NT2/D1 (cell line): Measurements from ENCODE around the gene GADD45B.

Source experiments
- YY1 ChIP-seq: IDR thresholded peaks from 2 replicates; pipeline ENCODE4 v1.6.1; 2011; ENCODE audit not compliant: insufficient read length, insufficient read depth
- ZNF274 ChIP-seq: IDR thresholded peaks from 2 replicates; pipeline ENCODE4 v1.6.1; 2011; ENCODE audit warnings: mild to moderate bottlenecking, low read depth, low read length

- TF ChIP-seq ZNF274 (no peak), YY1 (no peak)
Measured at GRCh38 chr19:2462635-2463421, 13.1 kb upstream of the GADD45B start.
